ENCODE measurements around the gene DDX5. TPM values are rescaled to one million over a fixed set of nuclear protein-coding genes. Genes with fewer than 3 reads are reported as not detected.

The DDX5 gene
- total and polyA plus RNA-seq, 2 of the 13 experiments (the other 11 are each of a cell fraction or from before 2014, with no cell fraction given) = 503 to 684 TPM

DNA sequence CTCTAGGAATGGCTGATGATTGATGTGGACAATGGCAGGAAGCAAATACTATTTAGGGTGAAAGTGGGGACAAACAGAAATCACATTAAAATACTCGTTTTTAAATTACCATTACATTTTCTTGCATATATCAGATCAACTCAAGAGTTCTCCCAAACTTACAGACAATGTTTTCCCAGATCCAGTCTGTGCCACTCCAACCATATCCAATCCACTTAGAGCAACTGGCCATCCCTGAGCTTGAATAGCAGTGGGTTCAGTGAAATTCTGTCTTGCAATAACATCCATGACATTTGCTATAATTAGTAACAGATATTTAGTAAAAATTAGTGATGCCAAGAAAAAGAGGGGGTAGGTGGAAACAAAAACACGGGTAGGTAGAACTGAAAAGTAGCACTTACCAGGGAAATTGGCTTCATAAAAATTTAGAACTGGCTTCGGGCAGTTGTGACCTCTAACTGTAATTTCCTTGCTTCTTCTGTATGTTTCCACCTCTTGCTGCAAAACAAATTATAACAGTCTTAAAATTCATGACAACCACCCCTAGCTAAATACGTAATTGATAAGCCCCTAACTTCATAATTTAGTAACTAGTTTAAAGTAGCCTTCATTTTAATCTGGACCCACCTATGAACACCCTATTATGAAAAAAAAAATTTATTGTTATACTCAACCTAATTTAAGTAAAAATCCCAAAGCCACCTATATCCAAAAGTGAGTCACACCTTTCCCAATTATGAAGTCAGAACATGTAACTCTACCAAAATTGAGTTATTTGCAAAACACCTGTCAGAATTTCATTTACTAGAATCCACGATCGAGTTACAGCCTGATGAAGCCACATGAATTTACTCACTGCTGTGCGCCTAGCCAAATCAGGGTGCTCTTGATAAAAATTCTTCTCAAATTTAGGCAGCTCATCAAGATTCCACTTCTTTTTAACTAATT lies 2.0 kb downstream of the DDX5 start:
- no peak for DNase-seq (ENCODE audit: low spot score)
- peaks cover 0 to 3% of the 10 kb centered on the region in 2 experiments; a peak in 1 of 5 replicates for H3K27me3 ChIP-seq (ENCODE audit: control insufficient read depth in 1 of 2, insufficient read depth in 2 of 2, low read length in 2 of 2)
- intact Hi-C loops (cut with micrococcal nuclease; ENCODE audit: unreplicated experiment) (no loop called here), in situ Hi-C loops (cut with HindIII; ENCODE audit: extremely low pct_ligation_motif_present, low pct_unique_long_range_greater_than_20kb) (loop anchor here (10.0 kb wide), 1 partner anchor 659 kb away; the partner anchor contains the start of gene SMARCD2)
- H3K9me3 ChIP-seq (ENCODE audit: low read length) = no peaks in the 10 kb centered on the region
- H3K27ac ChIP-seq (ENCODE audit: extremely low read length, insufficient read depth, low read length) = peak overlapping the region; percentile 99
- ChIA-PET POLR2A (interaction anchor here (1.5 to 4.1 kb wide), 3 partner anchors 8 to 157 kb away, joined by 7 to 202 read pairs (median 18); partner anchors contain the start of genes POLG2 and SMURF2), CTCF (ENCODE audit: low intra/inter-chr PET ratio, low total read pairs) (no interaction called here)
- peak; percentile 43; the same call in 1 of the 2 replicates for TF ChIP-seq RBFOX2 (IDR thresholded peaks at IDR 0.05; ENCODE audit: low read depth, low read length)
- 0 out of 2 replicates have a peak, but pooled peaks have one; percentile 10 for TF ChIP-seq ZNF264 (CRISPR knock-in tag; IDR thresholded peaks at IDR 0.05)
- TF ChIP-seq NR3C1 (CRISPR knock-in tag; IDR thresholded peaks at IDR 0.05) = no peak
- TF ChIP-seq POLR2A (IDR thresholded peaks at IDR 0.05; ENCODE audit: insufficient read depth in 1 of 2, low read depth in 2 of 2, low read length in 2 of 2) = peak in 1 of 2 experiments; percentile 13; a peak in 1 of 4 replicates
- 0 out of 2 replicates have a peak, but pooled peaks have one; percentile 11 for TF ChIP-seq KLF6 (CRISPR knock-in tag; IDR thresholded peaks at IDR 0.05)
- TF ChIP-seq, protein P1, sequence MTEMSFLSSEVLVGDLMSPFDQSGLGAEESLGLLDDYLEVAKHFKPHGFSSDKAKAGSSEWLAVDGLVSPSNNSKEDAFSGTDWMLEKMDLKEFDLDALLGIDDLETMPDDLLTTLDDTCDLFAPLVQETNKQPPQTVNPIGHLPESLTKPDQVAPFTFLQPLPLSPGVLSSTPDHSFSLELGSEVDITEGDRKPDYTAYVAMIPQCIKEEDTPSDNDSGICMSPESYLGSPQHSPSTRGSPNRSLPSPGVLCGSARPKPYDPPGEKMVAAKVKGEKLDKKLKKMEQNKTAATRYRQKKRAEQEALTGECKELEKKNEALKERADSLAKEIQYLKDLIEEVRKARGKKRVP (CRISPR knock-in tag; IDR thresholded peaks at IDR 0.05) = peak in 1 of 2 experiments; percentile 45; a peak in 1 of 4 replicates
- no peak for TF ChIP-seq ZBTB40 (IDR thresholded peaks at IDR 0.05)
- TF ChIP-seq ZBTB40 (CRISPR knock-in tag; IDR thresholded peaks at IDR 0.05) = no peak
- peak overlapping the region; percentile 94 to 100 (median 99) for H3K4me3 ChIP-seq (replicated peaks in 1 of 3; ENCODE audit: insufficient read depth in 1 of 3, low read depth in 2 of 3, low read length in 3 of 3)
- peak overlapping the region; percentile 100 for H3K9ac ChIP-seq (ENCODE audit: insufficient read depth, low read depth, low read length)
- 64% methylated on average over 7 of the region's 7 CpGs for WGBS (ENCODE audit: low lambda C conversion rate)
- peak overlapping the region; percentile 79 for H3K4me2 ChIP-seq (ENCODE audit: low read depth, low read length)
- FAIRE-seq = no peak
- peaks cover 65% of the 10 kb centered on the region for H3K4me1 ChIP-seq (ENCODE audit: insufficient read depth, low read length)
- H3K36me3 ChIP-seq (replicated peaks in 1 of 2; ENCODE audit: control insufficient read depth in 1 of 2, insufficient read depth in 2 of 2, low read length in 2 of 2) = peaks cover 28 to 60% of the 10 kb centered on the region in 2 experiments
- BruUV-seq (replicated peaks) = no TSS peak
- H3K79me2 ChIP-seq (ENCODE audit: insufficient read depth, low read length) = peaks cover 56% of the 10 kb centered on the region
- H2AFZ ChIP-seq (ENCODE audit: low read length) = no peak overlapping the region
- ATAC-seq = no peak
- peaks cover 67% of the 10 kb centered on the region for H4K20me1 ChIP-seq (ENCODE audit: insufficient read depth, low read length)

Measured in HepG2 (cell line).